ENCODE measurements around the gene CDKN2AIPNL. TPM values are rescaled to one million over a fixed set of nuclear protein-coding genes. Genes with fewer than 3 reads are reported as not detected.

The CDKN2AIPNL gene
- total and polyA plus RNA-seq, 2 of the 8 experiments (the other 6 are each of a cell fraction or from before 2014, with no cell fraction given), result 40.0 to 56.3 TPM

GRCh38 chr5:134383980-134384697 lies 27.5 kb downstream of the CDKN2AIPNL start:
- Histone ChIP-seq H3K4me3 (ENCODE audit: extremely low read depth in 1 of 4, insufficient read depth in 2 of 4, low read depth in 3 of 4, low read length in 4 of 4) (no peak overlapping the region), H4K91ac (replicated peaks; ENCODE audit: insufficient read length, low read length) (no peak overlapping the region), H3K4me2 (ENCODE audit: insufficient read depth in 1 of 2, low read depth in 2 of 2, low read length in 2 of 2) (no peak overlapping the region), H3K14ac (ENCODE audit: insufficient read length) (no peak overlapping the region), H3K4ac (replicated peaks; ENCODE audit: insufficient read length, low read depth, low read length) (no peak overlapping the region), H3K27me3 (replicated peaks in 1 of 4; ENCODE audit: control insufficient read depth in 3 of 4, extremely low read depth in 1 of 4, insufficient read depth in 3 of 4, low read length in 3 of 4) (no peaks in the 10 kb centered on the region), H2BK5ac (ENCODE audit: low read depth, low read length) (no peak overlapping the region), H3K79me2 (ENCODE audit: control insufficient read depth in 1 of 2, insufficient read depth in 2 of 2, low read length in 2 of 2) (no peaks in the 10 kb centered on the region), H3K9ac (replicated peaks in 1 of 4; ENCODE audit: extremely low read depth in 1 of 4, low read depth in 3 of 4, low read length in 3 of 4) (no peak overlapping the region), H2BK12ac (ENCODE audit: low read depth, low read length) (no peak overlapping the region), H2AFZ (ENCODE audit: low read length) (no peak overlapping the region), H3K23ac (ENCODE audit: insufficient read length) (no peak overlapping the region), H2BK15ac (ENCODE audit: low read length) (no peak overlapping the region), H2AK5ac (ENCODE audit: low read depth, low read length) (no peak overlapping the region), H2BK20ac (ENCODE audit: low read length) (no peak overlapping the region), H3K56ac (replicated peaks; ENCODE audit: insufficient read length, low read depth, low read length) (no peak overlapping the region), H3K4me1 (replicated peaks in 1 of 4; ENCODE audit: control insufficient read depth in 3 of 4, insufficient read depth in 4 of 4, low read length in 3 of 4) (no peaks in the 10 kb centered on the region), H4K5ac (ENCODE audit: insufficient read length, low read depth, low read length) (no peak overlapping the region), H2BK120ac (replicated peaks; ENCODE audit: low read depth, low read length) (no peak overlapping the region), H3K27ac (ENCODE audit: low read depth, low read length) (no peak overlapping the region), H3K79me1 (ENCODE audit: low read depth, low read length) (no peaks in the 10 kb centered on the region), H3K18ac (ENCODE audit: extremely low read depth, low read length) (no peak overlapping the region), H4K8ac (ENCODE audit: extremely low read depth, insufficient read depth, low read length) (no peak overlapping the region), H3K36me3 (ENCODE audit: control insufficient read depth in 2 of 4, insufficient read depth in 4 of 4, low read length in 3 of 4) (peaks cover 7 to 86% (median 38%) of the 10 kb centered on the region in 4 experiments), H4K20me1 (replicated peaks in 1 of 2; ENCODE audit: control insufficient read depth in 1 of 2, insufficient read depth in 2 of 2, low read length in 2 of 2) (peaks cover 0 to 4% of the 10 kb centered on the region in 2 experiments), H3K9me3 (ENCODE audit: insufficient read depth in 2 of 2, low read depth in 1 of 2, low read length in 1 of 2) (no peaks in the 10 kb centered on the region), H3K23me2 (ENCODE audit: low read depth, low read length) (no peaks in the 10 kb centered on the region)
- POLR2A ChIA-PET (ENCODE audit: partially characterized antibody), result interaction anchor here (1.0 to 6.8 kb wide), 6 partner anchors 12 to 127 kb away, joined by 3 to 51 read pairs (median 6); partner anchors contain the start of gene UBE2B
- 94% methylated on average over 4 of the region's 4 CpGs; no CpG with 5 or more reads in 1 of the 2 experiments for WGBS, 2 experiments (ENCODE audit: extremely low coverage in 1 of 2, insufficient coverage in 1 of 2, insufficient read length in 1 of 2, insufficient replicate concordance in 2 of 2, low coverage in 1 of 2, low lambda C conversion rate in 2 of 2, missing lambda C conversion rate in 1 of 2)
- TF ChIP-seq SP2 (IDR thresholded peaks at IDR 0.05; ENCODE audit: low read length) (no peak), ATF3 (IDR thresholded peaks at IDR 0.05; ENCODE audit: insufficient read depth, low read depth, low read length) (no peak), USF2 (IDR thresholded peaks at IDR 0.05; ENCODE audit: low read length) (no peak), ASH2L (IDR thresholded peaks at IDR 0.05; ENCODE audit: low read length) (no peak), E2F6 (IDR thresholded peaks at IDR 0.05) (no peak), RBBP5 (IDR thresholded peaks at IDR 0.05; ENCODE audit: borderline replicate concordance, low read depth, low read length) (no peak), RAD21 (IDR thresholded peaks at IDR 0.05 in 1 of 2, conservative IDR thresholded peaks at IDR 0.05 in 1 of 2; ENCODE audit: low read depth in 2 of 2, low read length in 2 of 2) (no peak), SRF (IDR thresholded peaks at IDR 0.05; ENCODE audit: low read depth, low read length) (no peak), BACH1 (IDR thresholded peaks at IDR 0.05; ENCODE audit: low read length) (no peak), BCL11A (IDR thresholded peaks at IDR 0.05; ENCODE audit: low read depth in 2 of 2, low read length in 2 of 2) (no peak)
- CTCF ChIA-PET (ENCODE audit: partially characterized antibody), result interaction anchor here (0.7 to 2.1 kb wide), 4 partner anchors 28 to 203 kb away, joined by 3 to 6 read pairs (median 4); partner anchors contain the start of gene CDKN2AIPNL
- DNase-seq (ENCODE audit: low read depth in 1 of 2, low spot score in 2 of 2) (no peak), FAIRE-seq (no peak)
